H9 (cell line): ENCODE data around the gene LRRK1. TPM values are rescaled to one million over a fixed set of nuclear protein-coding genes. Genes with fewer than 3 reads are reported as not detected.

ENCODE experiments used
- DNase-seq: peaks from one replicate; pipeline ENCODE4 v3.0.0-alpha.2; 2017
- H2AFZ ChIP-seq: one replicate; pipeline ENCODE4 v1.6.1; 2013; ENCODE audit warnings: mild to moderate bottlenecking, low read length, control low read depth, moderate library complexity
- H2AK5ac ChIP-seq: 2 replicates; pipeline ENCODE4 v1.6.1; 2013; ENCODE audit warnings: low read length, control low read depth, mixed read lengths; ENCODE audit not compliant: insufficient read length
- H2BK120ac ChIP-seq: one replicate; pipeline ENCODE4 v1.6.1; 2013; ENCODE audit warnings: low read depth, mild to moderate bottlenecking, low read length, control low read depth, inconsistent platforms; ENCODE audit not compliant: poor library complexity, severe bottlenecking
- H2BK12ac ChIP-seq: 2 replicates; pipeline ENCODE4 v1.6.1; 2013; ENCODE audit warnings: low read length, control low read depth, mixed read lengths, low read depth; ENCODE audit not compliant: insufficient read length
- H2BK15ac ChIP-seq: 2 replicates; pipeline ENCODE4 v1.6.1; 2013; ENCODE audit warnings: low read depth, low read length, control low read depth
- H2BK20ac ChIP-seq: one replicate; pipeline ENCODE4 v1.6.1; 2013; ENCODE audit warnings: low read depth, mild to moderate bottlenecking, low read length, control low read depth, inconsistent platforms; ENCODE audit not compliant: poor library complexity, severe bottlenecking
- H2BK5ac ChIP-seq: 2 replicates; pipeline ENCODE4 v1.6.1; 2013; ENCODE audit warnings: low read length, control low read depth, mixed read lengths; ENCODE audit not compliant: insufficient read length
- H3K14ac ChIP-seq: 2 replicates; pipeline ENCODE4 v1.6.1; 2013; ENCODE audit warnings: low read length, control low read depth; ENCODE audit not compliant: insufficient read depth
- H3K18ac ChIP-seq: 2 replicates; pipeline ENCODE4 v1.6.1; 2013; ENCODE audit warnings: low read depth, mild to moderate bottlenecking, mixed read lengths, low read length, control low read depth; ENCODE audit not compliant: insufficient read length
- H3K23ac ChIP-seq: 2 replicates; pipeline ENCODE4 v1.6.1; 2013; ENCODE audit warnings: low read length, control low read depth, mixed read lengths, low read depth; ENCODE audit not compliant: insufficient read length
- H3K23me2 ChIP-seq: 2 replicates; pipeline ENCODE4 v1.6.1; 2013; ENCODE audit warnings: low read depth, mild to moderate bottlenecking, mixed read lengths, low read length, control low read depth; ENCODE audit not compliant: insufficient read length, poor library complexity, severe bottlenecking
- H3K27ac ChIP-seq: 2 replicates; pipeline ENCODE4 v1.5.1; 2013; ENCODE audit warnings: low read length, control low read depth, mixed read lengths, low read depth; ENCODE audit not compliant: insufficient read length
- H3K27me3 ChIP-seq: 2 replicates; pipeline ENCODE4 v1.6.1; 2013; ENCODE audit warnings: low read length, control low read depth, inconsistent platforms; ENCODE audit not compliant: insufficient read depth
- H3K4ac ChIP-seq: 2 replicates; pipeline ENCODE4 v1.6.1; 2013; ENCODE audit warnings: low read depth, mild to moderate bottlenecking, control low read depth, inconsistent platforms, low read length, moderate library complexity
- H3K4me1 ChIP-seq: 2 replicates; pipeline ENCODE4 v1.6.1; 2013; ENCODE audit warnings: low read length, control low read depth, inconsistent platforms; ENCODE audit not compliant: insufficient read depth
- H3K4me2 ChIP-seq: 2 replicates; pipeline ENCODE4 v1.6.1; 2013; ENCODE audit warnings: low read length, control low read depth, mixed read lengths; ENCODE audit not compliant: insufficient read length, insufficient read depth
- H3K56ac ChIP-seq: 2 replicates; pipeline ENCODE4 v1.6.1; 2013; ENCODE audit warnings: low read depth, mild to moderate bottlenecking, mixed read lengths, low read length, control low read depth; ENCODE audit not compliant: insufficient read length
- H3K79me1 ChIP-seq: 2 replicates; pipeline ENCODE4 v1.6.1; 2013; ENCODE audit warnings: low read depth, mild to moderate bottlenecking, moderate library complexity, low read length, control low read depth, inconsistent platforms; ENCODE audit not compliant: insufficient read depth, poor library complexity, severe bottlenecking
- H3K79me2 ChIP-seq: 2 replicates; pipeline ENCODE4 v1.6.1; 2013; ENCODE audit warnings: low read length, control low read depth, inconsistent platforms; ENCODE audit not compliant: insufficient read depth
- H3K9ac ChIP-seq: 2 replicates; pipeline ENCODE4 v1.6.1; 2013; ENCODE audit warnings: low read length, control low read depth, mixed read lengths; ENCODE audit not compliant: insufficient read length; ENCODE audit errors: extremely low read depth
- H3K9me3 ChIP-seq: one replicate; pipeline ENCODE4 v1.6.1; 2013; ENCODE audit warnings: low read depth, low read length, inconsistent platforms; ENCODE audit not compliant: control insufficient read depth
- H3T11ph ChIP-seq: one replicate; pipeline ENCODE4 v1.6.1; 2013; ENCODE audit warnings: mild to moderate bottlenecking, low read length, control low read depth, inconsistent platforms
- H4K20me1 ChIP-seq: one replicate; pipeline ENCODE4 v1.6.1; 2013; ENCODE audit not compliant: control insufficient read depth, insufficient read length, insufficient read depth
- H4K5ac ChIP-seq: 2 replicates; pipeline ENCODE4 v1.6.1; 2013; ENCODE audit warnings: low read depth, mild to moderate bottlenecking, mixed read lengths, low read length, control low read depth; ENCODE audit not compliant: insufficient read length
- H4K8ac ChIP-seq: replicated peaks from 2 replicates; pipeline ENCODE4 v1.6.1; 2013; ENCODE audit warnings: low read length, control low read depth, mixed read lengths, low read depth; ENCODE audit not compliant: insufficient read length
- H4K91ac ChIP-seq: 2 replicates; pipeline ENCODE4 v1.6.1; 2013; ENCODE audit warnings: low read depth, mild to moderate bottlenecking, moderate library complexity, mixed read lengths, low read length, control low read depth; ENCODE audit not compliant: insufficient read length
- H3K27ac Mint-ChIP-seq, 3 experiments: 2 replicates in 2 of 3; 3 replicates in 1 of 3; pipeline ENCODE4 v1.8.0; 2020 to 2021; ENCODE audit warnings: mixed read lengths in 3 of 3, mild to moderate bottlenecking in 1 of 3, moderate library complexity in 1 of 3
- H3K27me3 Mint-ChIP-seq: 2 replicates; pipeline ENCODE4 v1.8.0; 2021; ENCODE audit warnings: low read depth, mild to moderate bottlenecking, moderate library complexity, mixed read lengths
- H3K36me3 Mint-ChIP-seq, 3 experiments: 2 replicates in 2 of 3; 3 replicates in 1 of 3; pipeline ENCODE4 v1.8.0; 2020 to 2021; ENCODE audit warnings: low read depth in 3 of 3, mixed read lengths in 3 of 3; ENCODE audit not compliant: insufficient read depth in 1 of 3
- H3K4me1 Mint-ChIP-seq, 2 experiments: 2 replicates each; pipeline ENCODE4 v1.8.0; 2020; ENCODE audit warnings: mixed read lengths in 2 of 2
- H3K4me3 Mint-ChIP-seq, 2 experiments: 2 replicates in 1 of 2; 3 replicates in 1 of 2; pipeline ENCODE4 v1.8.0; 2020 to 2021; ENCODE audit warnings: mild to moderate bottlenecking in 2 of 2, mixed read lengths in 2 of 2, moderate library complexity in 1 of 2
- H3K9me3 Mint-ChIP-seq, 2 experiments: 2 replicates in 1 of 2; 3 replicates in 1 of 2; pipeline ENCODE4 v1.8.0; 2020; ENCODE audit warnings: mild to moderate bottlenecking in 2 of 2, mixed read lengths in 2 of 2, moderate library complexity in 1 of 2
- WGBS: extraction: QIAGEN DNeasy Blood & Tissue Kit; methylation state at CpG from one replicate; pipeline ENCODE4 v1.1.7; 2013; ENCODE audit warnings: missing lambda C conversion rate, low lambda C conversion rate, mixed read lengths; ENCODE audit not compliant: insufficient read length; ENCODE audit errors: extremely low coverage; 5-methylcytosine and 5-hydroxymethylcytosine counted together
- total RNA-seq: library from RNA; stranded (reverse); gene quantifications from 2 replicates; pipeline ENCODE4 v1.2.1, GENCODE V29; 2021
- TF ChIP-seq, protein P1 (sequence below): fragments of 200-600 bp; sonication (generic); conservative IDR thresholded peaks from 3 replicates; pipeline ENCODE4 v1.8.0; 2021; ENCODE audit warnings: antibody characterized with exemption, mild to moderate bottlenecking

LRRK1 gene
- total RNA-seq, 1 experiment from 2014 or later: 4.0 TPM

DNA sequence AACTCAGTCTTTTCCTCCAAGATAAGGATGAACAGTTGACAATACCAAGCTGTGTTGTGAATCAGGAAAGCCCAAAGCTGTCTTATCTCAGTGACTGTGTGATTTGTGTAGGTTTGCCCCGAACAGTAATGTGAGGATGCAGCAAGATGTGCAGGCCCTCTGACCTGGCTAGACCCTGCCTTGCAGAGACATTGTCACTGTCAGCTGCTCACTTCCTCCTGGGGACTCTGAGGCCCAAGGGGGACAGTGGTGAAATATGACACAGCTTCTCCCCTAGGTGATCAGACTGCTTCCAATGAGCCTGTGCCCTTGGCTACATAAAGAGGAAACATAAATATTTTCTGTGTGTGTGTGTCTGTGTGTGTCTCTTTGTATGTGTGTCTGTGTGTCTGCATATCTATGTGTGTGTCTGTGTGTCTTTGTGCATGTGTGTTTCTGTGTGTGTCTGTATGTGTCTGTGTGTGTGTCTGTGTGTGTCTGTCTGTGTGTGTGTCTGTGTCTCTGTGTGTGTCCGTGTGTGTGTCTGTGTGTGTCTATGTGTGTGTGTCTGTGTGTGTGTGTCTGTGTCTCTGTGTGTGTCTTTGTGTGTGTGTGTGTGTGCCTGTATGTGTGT is 21.7 kb downstream of the LRRK1 start:
- Histone ChIP-seq H3K23me2 (no peaks in the 10 kb centered on the region), H3K27ac (no peak overlapping the region), H4K8ac (no peak overlapping the region), H3K14ac (no peak overlapping the region), H3K23ac (no peak overlapping the region), H2BK120ac (no peak overlapping the region), H3K9me3 (no peaks in the 10 kb centered on the region), H2AK5ac (no peak overlapping the region), H4K20me1 (no peaks in the 10 kb centered on the region), H2BK5ac (no peak overlapping the region), H3K79me2 (no peaks in the 10 kb centered on the region), H2BK12ac (no peak overlapping the region), H3K4me1 (no peaks in the 10 kb centered on the region), H3K18ac (no peak overlapping the region), H2AFZ (no peak overlapping the region), H3K27me3 (no peaks in the 10 kb centered on the region), H2BK20ac (no peak overlapping the region), H3K4me2 (no peak overlapping the region), H3K56ac (no peak overlapping the region), H3K4ac (no peak overlapping the region), H2BK15ac (no peak overlapping the region), H4K91ac (no peak overlapping the region), H3T11ph (no peak overlapping the region), H4K5ac (no peak overlapping the region), H3K9ac (no peak overlapping the region), H3K79me1 (no peaks in the 10 kb centered on the region)
- no peaks in the 10 kb centered on the region for H3K27me3 Mint-ChIP-seq
- H3K9me3 Mint-ChIP-seq: no peaks in the 10 kb centered on the region
- DNase-seq: no peak
- no peak overlapping the region for H3K27ac Mint-ChIP-seq
- TF ChIP-seq, protein P1, sequence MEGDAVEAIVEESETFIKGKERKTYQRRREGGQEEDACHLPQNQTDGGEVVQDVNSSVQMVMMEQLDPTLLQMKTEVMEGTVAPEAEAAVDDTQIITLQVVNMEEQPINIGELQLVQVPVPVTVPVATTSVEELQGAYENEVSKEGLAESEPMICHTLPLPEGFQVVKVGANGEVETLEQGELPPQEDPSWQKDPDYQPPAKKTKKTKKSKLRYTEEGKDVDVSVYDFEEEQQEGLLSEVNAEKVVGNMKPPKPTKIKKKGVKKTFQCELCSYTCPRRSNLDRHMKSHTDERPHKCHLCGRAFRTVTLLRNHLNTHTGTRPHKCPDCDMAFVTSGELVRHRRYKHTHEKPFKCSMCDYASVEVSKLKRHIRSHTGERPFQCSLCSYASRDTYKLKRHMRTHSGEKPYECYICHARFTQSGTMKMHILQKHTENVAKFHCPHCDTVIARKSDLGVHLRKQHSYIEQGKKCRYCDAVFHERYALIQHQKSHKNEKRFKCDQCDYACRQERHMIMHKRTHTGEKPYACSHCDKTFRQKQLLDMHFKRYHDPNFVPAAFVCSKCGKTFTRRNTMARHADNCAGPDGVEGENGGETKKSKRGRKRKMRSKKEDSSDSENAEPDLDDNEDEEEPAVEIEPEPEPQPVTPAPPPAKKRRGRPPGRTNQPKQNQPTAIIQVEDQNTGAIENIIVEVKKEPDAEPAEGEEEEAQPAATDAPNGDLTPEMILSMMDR: no peak
- no peaks in the 10 kb centered on the region for H3K36me3 Mint-ChIP-seq
- no peaks in the 10 kb centered on the region for H3K4me1 Mint-ChIP-seq
- H3K4me3 Mint-ChIP-seq: no peak overlapping the region
- no CpG with 5 or more reads among the region's 2 CpGs for WGBS
